HG02571 (cell line): ENCODE data around the gene SULT2B1.

Source experiments
- ATAC-seq: cut with Tn5 transposase; IDR thresholded peaks from one replicate; pipeline ENCODE4 v1.9.1; 2021; ENCODE audit warnings: mild to moderate bottlenecking, moderate library complexity; ENCODE audit not compliant: unreplicated experiment

SULT2B1 gene

GRCh38 chr19:48646722-48647216, 94.8 kb downstream of the SULT2B1 start:
- no peak for ATAC-seq

- ATAC-seq = no peak
These were observed 96.2 kb downstream of the SULT2B1 start for GRCh38 chr19:48648134-48648533.
